GM12878 (cell line): ENCODE results near the gene C1QBP.
"Not testable (repeated sequence)": the region's sequence is repeated elsewhere in the genome, so short reads cannot be mapped to it uniquely, and the experiment has no call there.

ENCODE experiments used
- CBX3 ChIP-seq: fragments of 200-600 bp; sonication (generic); IDR thresholded peaks from 2 replicates; pipeline ENCODE4 v1.6.1; 2016; ENCODE audit warnings: low read depth, borderline replicate concordance
- CBX5 ChIP-seq: sonication (generic); IDR thresholded peaks from 2 replicates; pipeline ENCODE4 v1.6.1; 2016; ENCODE audit warnings: low read depth, moderate library complexity, mild to moderate bottlenecking, inconsistent platforms
- CREM ChIP-seq: IDR thresholded peaks from 2 replicates; pipeline ENCODE4 v1.6.1; 2014; ENCODE audit warnings: antibody characterized with exemption, low read depth
- NFYB ChIP-seq: IDR thresholded peaks from 2 replicates; pipeline ENCODE4 v1.6.1; 2011; ENCODE audit warnings: low read depth, mild to moderate bottlenecking, low read length, improper control_type of control experiment, moderate library complexity; ENCODE audit not compliant: insufficient read depth
- RAD21 ChIP-seq: IDR thresholded peaks from 2 replicates; pipeline ENCODE4 v1.6.1; 2011; ENCODE audit warnings: mild to moderate bottlenecking, low read depth, low read length, moderate library complexity; ENCODE audit not compliant: insufficient read depth
- SRF ChIP-seq, 2 experiments: IDR thresholded peaks; 2 replicates each; pipeline ENCODE4 v1.6.1; 2011; ENCODE audit warnings: low read depth in 2 of 2, low read length in 2 of 2, mild to moderate bottlenecking in 1 of 2, moderate library complexity in 1 of 2
- TF ChIP-seq, protein P1 (sequence below): IDR thresholded peaks from 2 replicates; pipeline ENCODE4 v1.6.1; 2012; ENCODE audit warnings: low read depth, low read length, improper control_type of control experiment
- TF ChIP-seq, protein P2 (sequence below): IDR thresholded peaks from 2 replicates; pipeline ENCODE4 v1.6.1; 2011; ENCODE audit warnings: low read depth, low read length, improper control_type of control experiment, borderline replicate concordance
- TF ChIP-seq, protein P3 (sequence below), 3 experiments: IDR thresholded peaks in 2 of 3; conservative IDR thresholded peaks in 1 of 3; 2 replicates each; pipeline ENCODE4 v1.5.1; 2011; ENCODE audit warnings: low read depth in 3 of 3, low read length in 3 of 3, mild to moderate bottlenecking in 3 of 3, control low read depth in 2 of 3, moderate library complexity in 2 of 3, inconsistent platforms in 1 of 3, mixed read lengths in 1 of 3; ENCODE audit not compliant: control insufficient read depth in 2 of 3, insufficient read depth in 1 of 3; ENCODE audit errors: extremely low read depth in 1 of 3

DNA sequence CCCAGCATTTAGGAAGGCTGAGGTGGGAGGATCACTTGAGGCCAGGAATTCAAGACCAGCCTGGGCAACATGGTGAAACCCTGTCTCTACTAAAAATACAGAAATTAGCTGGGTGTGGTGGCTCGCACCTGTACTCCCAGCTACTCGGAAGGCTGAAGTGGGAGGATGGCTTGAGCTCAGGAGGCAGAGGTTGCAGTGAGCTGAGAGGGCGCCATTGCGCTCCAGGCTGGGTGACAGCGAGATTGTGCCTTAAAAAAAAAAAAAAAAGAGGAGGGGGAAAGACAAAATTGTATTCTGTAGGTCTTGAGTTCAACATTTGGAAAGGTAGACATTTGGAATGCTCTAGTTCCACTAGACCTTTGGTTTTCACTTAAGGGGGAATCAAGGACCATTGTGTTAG is 7.7 kb downstream of the C1QBP start:
- TF ChIP-seq, protein P1, sequence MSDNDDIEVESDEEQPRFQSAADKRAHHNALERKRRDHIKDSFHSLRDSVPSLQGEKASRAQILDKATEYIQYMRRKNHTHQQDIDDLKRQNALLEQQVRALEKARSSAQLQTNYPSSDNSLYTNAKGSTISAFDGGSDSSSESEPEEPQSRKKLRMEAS, result not testable (repeated sequence)
- TF ChIP-seq NFYB; CBX5; RAD21; CBX3; SRF (IDR thresholded peaks at IDR 0.05; ENCODE audit: low read depth in 2 of 2, low read length in 2 of 2); CREM: not testable (repeated sequence)
- TF ChIP-seq, protein P2, sequence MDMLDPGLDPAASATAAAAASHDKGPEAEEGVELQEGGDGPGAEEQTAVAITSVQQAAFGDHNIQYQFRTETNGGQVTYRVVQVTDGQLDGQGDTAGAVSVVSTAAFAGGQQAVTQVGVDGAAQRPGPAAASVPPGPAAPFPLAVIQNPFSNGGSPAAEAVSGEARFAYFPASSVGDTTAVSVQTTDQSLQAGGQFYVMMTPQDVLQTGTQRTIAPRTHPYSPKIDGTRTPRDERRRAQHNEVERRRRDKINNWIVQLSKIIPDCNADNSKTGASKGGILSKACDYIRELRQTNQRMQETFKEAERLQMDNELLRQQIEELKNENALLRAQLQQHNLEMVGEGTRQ, result not testable (repeated sequence)
- TF ChIP-seq, protein P3, sequence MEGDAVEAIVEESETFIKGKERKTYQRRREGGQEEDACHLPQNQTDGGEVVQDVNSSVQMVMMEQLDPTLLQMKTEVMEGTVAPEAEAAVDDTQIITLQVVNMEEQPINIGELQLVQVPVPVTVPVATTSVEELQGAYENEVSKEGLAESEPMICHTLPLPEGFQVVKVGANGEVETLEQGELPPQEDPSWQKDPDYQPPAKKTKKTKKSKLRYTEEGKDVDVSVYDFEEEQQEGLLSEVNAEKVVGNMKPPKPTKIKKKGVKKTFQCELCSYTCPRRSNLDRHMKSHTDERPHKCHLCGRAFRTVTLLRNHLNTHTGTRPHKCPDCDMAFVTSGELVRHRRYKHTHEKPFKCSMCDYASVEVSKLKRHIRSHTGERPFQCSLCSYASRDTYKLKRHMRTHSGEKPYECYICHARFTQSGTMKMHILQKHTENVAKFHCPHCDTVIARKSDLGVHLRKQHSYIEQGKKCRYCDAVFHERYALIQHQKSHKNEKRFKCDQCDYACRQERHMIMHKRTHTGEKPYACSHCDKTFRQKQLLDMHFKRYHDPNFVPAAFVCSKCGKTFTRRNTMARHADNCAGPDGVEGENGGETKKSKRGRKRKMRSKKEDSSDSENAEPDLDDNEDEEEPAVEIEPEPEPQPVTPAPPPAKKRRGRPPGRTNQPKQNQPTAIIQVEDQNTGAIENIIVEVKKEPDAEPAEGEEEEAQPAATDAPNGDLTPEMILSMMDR (IDR thresholded peaks at IDR 0.05 in 2 of 3, conservative IDR thresholded peaks at IDR 0.05 in 1 of 3; ENCODE audit: control insufficient read depth in 2 of 3, extremely low read depth in 1 of 3, insufficient read depth in 1 of 3, low read depth in 3 of 3, low read length in 3 of 3), result not testable (repeated sequence)
